Liver (tissue), 9 donors: ENCODE data around the gene NAA80. TPM values are rescaled to one million over a fixed set of nuclear protein-coding genes. Genes with fewer than 3 reads are reported as not detected.
A peak's percentile ranks its signal among the peaks of the same experiment; 100 is the strongest.

Source experiments
- DNase-seq: peaks from one replicate; pipeline ENCODE4 v3.0.0-alpha.2; 2017; ENCODE audit warnings: low spot score
- H3K27ac ChIP-seq, 2 donors: one replicate each; pipeline ENCODE4 v1.7.0; 2013; ENCODE audit warnings: inconsistent platforms in 2 of 2, low read length in 2 of 2, control low read depth in 1 of 2, low read depth in 1 of 2, mild to moderate bottlenecking in 1 of 2
- H3K27me3 ChIP-seq, 4 donors: one replicate each; pipeline versions ENCODE4 v1.6.1 to v1.7.0; 2013; ENCODE audit warnings: low read length in 3 of 4, inconsistent platforms in 1 of 4, mild to moderate bottlenecking in 1 of 4, moderate library complexity in 1 of 4; ENCODE audit not compliant: control insufficient read depth in 4 of 4, insufficient read depth in 4 of 4
- H3K36me3 ChIP-seq, 4 donors: one replicate each; pipeline versions ENCODE4 v1.6.1 to v1.7.0; 2013; ENCODE audit warnings: low read length in 3 of 4, mild to moderate bottlenecking in 3 of 4, low read depth in 1 of 4, moderate library complexity in 1 of 4; ENCODE audit not compliant: control insufficient read depth in 4 of 4, insufficient read depth in 3 of 4
- H3K4me1 ChIP-seq, 4 donors: one replicate each; pipeline versions ENCODE4 v1.6.1 to v1.7.0; 2013; ENCODE audit warnings: low read length in 3 of 4, mild to moderate bottlenecking in 3 of 4, moderate library complexity in 1 of 4; ENCODE audit not compliant: control insufficient read depth in 4 of 4, insufficient read depth in 4 of 4
- H3K4me3 ChIP-seq, 3 donors: one replicate each; pipeline versions ENCODE4 v1.6.1 to v1.7.0; 2013; ENCODE audit warnings: low read length in 3 of 3, control low read depth in 1 of 3, low read depth in 1 of 3, mild to moderate bottlenecking in 1 of 3
- H3K9ac ChIP-seq, 2 donors: one replicate each; pipeline ENCODE4 v1.7.0; 2013; ENCODE audit warnings: low read length in 2 of 2, mild to moderate bottlenecking in 2 of 2, moderate library complexity in 2 of 2, control low read depth in 1 of 2, low read depth in 1 of 2
- H3K9me3 ChIP-seq, 4 donors: one replicate each; pipeline versions ENCODE4 v1.6.1 to v1.7.0; 2013; ENCODE audit warnings: low read length in 3 of 4; ENCODE audit not compliant: control insufficient read depth in 4 of 4
- EGR1 ChIP-seq, 2 donors: IDR thresholded peaks; 2 replicates each; pipeline ENCODE4 v1.6.1; 2016 to 2018; ENCODE audit warnings: antibody characterized with exemption in 2 of 2, low read depth in 2 of 2
- FOXA1 ChIP-seq: IDR thresholded peaks from 2 replicates; pipeline ENCODE4 v1.6.1; 2016; ENCODE audit warnings: antibody characterized with exemption
- GABPA ChIP-seq, 2 donors: IDR thresholded peaks in 1 of 2; conservative IDR thresholded peaks in 1 of 2; 2 replicates each; pipeline ENCODE4 v1.6.1; 2016; ENCODE audit warnings: antibody characterized with exemption in 2 of 2, mild to moderate bottlenecking in 1 of 2, moderate library complexity in 1 of 2
- HNF4G ChIP-seq: IDR thresholded peaks from 2 replicates; pipeline ENCODE4 v1.6.1; 2016; ENCODE audit warnings: antibody characterized with exemption
- JUND ChIP-seq, 2 donors: IDR thresholded peaks; 2 replicates each; pipeline ENCODE4 v1.6.1; 2016; ENCODE audit warnings: antibody characterized with exemption in 2 of 2
- NR2F2 ChIP-seq: IDR thresholded peaks from 2 replicates; pipeline ENCODE4 v1.6.1; 2016; ENCODE audit warnings: antibody characterized with exemption
- RAD21 ChIP-seq, 2 donors: IDR thresholded peaks; 2 replicates each; pipeline ENCODE4 v1.6.1; 2016; ENCODE audit warnings: antibody characterized with exemption in 2 of 2, mild to moderate bottlenecking in 2 of 2
- SP1 ChIP-seq: IDR thresholded peaks from 2 replicates; pipeline ENCODE4 v1.6.1; 2018; ENCODE audit warnings: antibody characterized with exemption, mild to moderate bottlenecking
- YY1 ChIP-seq: IDR thresholded peaks from 2 replicates; pipeline ENCODE4 v1.6.1; 2016; ENCODE audit warnings: antibody characterized with exemption, mild to moderate bottlenecking
- WGBS: extraction: QIAGEN DNeasy Blood & Tissue Kit; methylation state at CpG from one replicate; pipeline ENCODE4 v1.1.7; 2013; 5-methylcytosine and 5-hydroxymethylcytosine counted together
- polyA plus RNA-seq, 2 donors: library from polyadenylated mRNA; stranded (reverse) in 1 of 2; unstranded in 1 of 2; fragments of 200-250 nt in 1 of 2; fragments of >200 nt in 1 of 2; fragmentation: Nextera tagmentation in 1 of 2; extraction: Ambion mirVana in 1 of 2; gene quantifications; one replicate each; pipeline versions ENCODE4 v1.2.1 to v1.2.3, GENCODE V29; 2013 to 2015
- total RNA-seq, 2 donors: library from RNA; depleted of rRNA; stranded (reverse); fragments of >200 nt; gene quantifications; one replicate each; pipeline ENCODE4 v1.2.3, GENCODE V29; 2014
- TF ChIP-seq, protein P1 (sequence below): IDR thresholded peaks from 2 replicates; pipeline ENCODE4 v1.6.1; 2016; ENCODE audit warnings: antibody characterized with exemption
- TF ChIP-seq, protein P2 (sequence below): IDR thresholded peaks from 2 replicates; pipeline ENCODE4 v1.6.1; 2016; ENCODE audit warnings: antibody characterized with exemption
- donor health status: healthy.
- donor health status: healthy.
- donor health status: healthy.
- donor health status: healthy.
- donor health status: healthy.

Gene NAA80
- total and polyA plus RNA-seq, 4 donors: 1.6 to 5.5 (median 2.0) TPM

DNA sequence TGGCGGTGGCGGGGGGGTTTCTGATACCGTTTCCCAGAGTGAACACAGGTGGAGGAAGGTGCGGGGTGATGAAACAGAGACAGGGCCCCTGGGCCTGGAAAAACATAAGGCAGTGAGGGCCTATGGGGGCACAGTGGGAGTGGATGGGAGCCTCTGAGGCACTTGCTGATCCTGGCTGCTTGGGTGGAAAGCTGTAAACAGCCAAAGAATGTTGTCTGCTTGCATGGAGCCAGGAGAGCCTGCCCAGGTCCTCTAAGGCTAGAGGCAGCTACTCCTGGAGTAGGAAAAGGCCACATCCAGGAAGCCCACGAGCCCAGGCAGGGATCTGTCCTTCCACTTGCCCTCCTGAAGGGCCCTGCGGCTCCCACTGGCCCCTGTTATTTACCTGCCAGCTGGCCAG is 33.2 kb downstream of the NAA80 start (continued):
- TF ChIP-seq, protein P1, sequence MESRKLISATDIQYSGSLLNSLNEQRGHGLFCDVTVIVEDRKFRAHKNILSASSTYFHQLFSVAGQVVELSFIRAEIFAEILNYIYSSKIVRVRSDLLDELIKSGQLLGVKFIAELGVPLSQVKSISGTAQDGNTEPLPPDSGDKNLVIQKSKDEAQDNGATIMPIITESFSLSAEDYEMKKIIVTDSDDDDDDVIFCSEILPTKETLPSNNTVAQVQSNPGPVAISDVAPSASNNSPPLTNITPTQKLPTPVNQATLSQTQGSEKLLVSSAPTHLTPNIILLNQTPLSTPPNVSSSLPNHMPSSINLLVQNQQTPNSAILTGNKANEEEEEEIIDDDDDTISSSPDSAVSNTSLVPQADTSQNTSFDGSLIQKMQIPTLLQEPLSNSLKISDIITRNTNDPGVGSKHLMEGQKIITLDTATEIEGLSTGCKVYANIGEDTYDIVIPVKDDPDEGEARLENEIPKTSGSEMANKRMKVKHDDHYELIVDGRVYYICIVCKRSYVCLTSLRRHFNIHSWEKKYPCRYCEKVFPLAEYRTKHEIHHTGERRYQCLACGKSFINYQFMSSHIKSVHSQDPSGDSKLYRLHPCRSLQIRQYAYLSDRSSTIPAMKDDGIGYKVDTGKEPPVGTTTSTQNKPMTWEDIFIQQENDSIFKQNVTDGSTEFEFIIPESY: no peak
- TF ChIP-seq HNF4G: no peak
- TF ChIP-seq JUND (IDR thresholded peaks at IDR 0.05): no peak
- no peak for TF ChIP-seq GABPA (IDR thresholded peaks at IDR 0.05 in 1 of 2, conservative IDR thresholded peaks at IDR 0.05 in 1 of 2)
- TF ChIP-seq FOXA1: no peak
- TF ChIP-seq, protein P2, sequence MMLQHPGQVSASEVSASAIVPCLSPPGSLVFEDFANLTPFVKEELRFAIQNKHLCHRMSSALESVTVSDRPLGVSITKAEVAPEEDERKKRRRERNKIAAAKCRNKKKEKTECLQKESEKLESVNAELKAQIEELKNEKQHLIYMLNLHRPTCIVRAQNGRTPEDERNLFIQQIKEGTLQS: no peak

DNA sequence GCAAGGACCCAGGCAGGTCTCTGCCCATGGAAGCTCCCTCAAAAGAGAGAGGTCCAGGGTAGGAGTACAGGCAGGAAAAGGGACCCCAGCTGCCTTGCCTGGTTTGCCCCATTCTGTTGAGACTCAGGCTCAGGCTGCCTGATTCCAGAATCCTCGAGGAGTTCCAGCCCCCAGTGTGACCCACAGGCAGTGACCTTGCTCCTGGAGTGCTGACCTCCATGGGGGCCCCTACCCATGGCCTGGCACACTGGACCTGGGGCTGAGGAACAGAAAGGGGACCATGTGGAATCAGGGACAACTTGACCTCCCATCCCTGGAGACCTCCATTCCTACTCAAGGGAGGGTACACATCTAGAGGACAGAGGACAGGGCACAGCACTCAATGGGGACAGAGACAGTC is 33.6 kb downstream of the NAA80 start:
- H3K9ac ChIP-seq: no peak overlapping the region
- peaks cover 1 to 35% (median 10%) of the 10 kb centered on the region in 4 donors for H3K4me1 ChIP-seq
- no peak overlapping the region for H3K4me3 ChIP-seq
- WGBS: 74% methylated on average over 1 of the region's 1 CpG
- no peak for DNase-seq
- H3K36me3 ChIP-seq: no peaks in the 10 kb centered on the region
- peak overlapping the region in 1 of 2 donors; percentile 43 for H3K27ac ChIP-seq
- TF ChIP-seq YY1: no peak
- no peaks in the 10 kb centered on the region for H3K9me3 ChIP-seq
- no peaks in the 10 kb centered on the region for H3K27me3 ChIP-seq

DNA sequence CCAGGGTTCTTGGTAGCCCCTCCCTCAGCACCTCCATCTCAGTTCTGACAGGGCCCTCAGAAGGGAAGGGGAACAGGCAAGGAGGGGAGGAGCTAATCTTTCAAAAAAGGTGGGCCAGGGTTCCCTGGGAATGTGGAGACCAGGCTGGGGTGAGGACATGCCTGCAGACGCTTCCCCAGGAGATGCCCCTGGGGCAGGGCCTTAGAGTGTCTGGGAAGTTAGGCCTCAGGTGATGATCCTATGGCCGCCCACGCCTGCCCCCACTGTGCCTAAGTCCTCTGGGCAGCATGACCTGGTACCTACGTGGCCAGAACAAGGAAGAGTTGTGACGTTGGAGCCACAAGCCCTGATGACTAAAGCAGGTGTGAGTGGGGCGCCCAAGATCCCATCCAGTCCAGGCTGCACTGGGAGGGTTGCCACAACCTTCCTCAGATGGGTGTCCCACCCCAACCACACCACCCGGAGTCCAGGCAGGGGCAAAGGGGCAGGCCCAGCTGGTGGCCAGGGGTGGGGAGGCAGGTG is 34.2 kb downstream of the NAA80 start:
- H3K9ac ChIP-seq: no peak overlapping the region
- no peaks in the 10 kb centered on the region for H3K9me3 ChIP-seq
- no peak for DNase-seq
- H3K4me3 ChIP-seq: no peak overlapping the region
- WGBS: 85% methylated on average over 7 of the region's 7 CpGs
- H3K27ac ChIP-seq: peak overlapping the region; percentile 32 to 43
- H3K27me3 ChIP-seq: no peaks in the 10 kb centered on the region
- no peaks in the 10 kb centered on the region for H3K36me3 ChIP-seq
- peaks cover 3 to 37% (median 10%) of the 10 kb centered on the region in 4 donors for H3K4me1 ChIP-seq
- TF ChIP-seq, protein P2: no peak
- TF ChIP-seq YY1 (no peak), RAD21 (IDR thresholded peaks at IDR 0.05) (no peak), JUND (IDR thresholded peaks at IDR 0.05) (no peak), NR2F2 (no peak), FOXA1 (no peak), EGR1 (IDR thresholded peaks at IDR 0.05; ENCODE audit: low read depth in 2 of 2) (no peak)

DNA sequence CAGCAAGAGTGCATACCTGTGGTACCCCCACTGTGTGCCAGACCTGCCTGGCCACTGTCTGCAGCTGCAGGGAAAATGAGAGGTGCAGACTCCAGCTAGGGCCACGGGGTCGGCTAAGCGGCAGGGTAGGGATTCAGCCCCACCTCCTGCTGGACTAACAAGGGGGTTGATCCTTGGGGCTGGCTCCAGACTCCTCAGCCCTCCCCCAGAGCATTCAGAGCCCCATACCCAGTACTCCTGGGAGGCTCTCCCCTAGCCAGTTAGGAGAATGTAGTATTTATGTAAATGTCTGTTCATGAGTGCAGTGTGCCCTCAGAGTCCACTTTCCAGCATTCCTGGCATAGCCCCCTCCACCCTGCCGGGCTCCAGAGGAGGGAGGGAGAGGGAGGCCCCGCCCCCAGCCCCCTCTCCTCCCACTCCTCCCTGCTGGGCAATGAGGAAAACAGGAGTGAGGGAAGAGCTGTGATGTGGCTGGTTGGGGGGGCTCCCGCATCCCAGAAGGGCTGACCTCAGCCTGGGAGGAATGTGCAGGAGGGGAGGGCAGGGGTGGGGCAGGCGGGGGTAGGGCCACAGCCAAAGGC is 34.7 kb downstream of the NAA80 start:
- TF ChIP-seq SP1: peak; percentile 31
- TF ChIP-seq, protein P1: no peak
- Histone ChIP-seq H3K36me3 (no peaks in the 10 kb centered on the region), H3K4me3 (no peak overlapping the region), H3K27ac (peak overlapping the region in 1 of 2 donors; percentile 43), H3K27me3 (no peaks in the 10 kb centered on the region), H3K9me3 (no peaks in the 10 kb centered on the region), H3K4me1 (peaks cover 5 to 42% (median 13%) of the 10 kb centered on the region in 4 donors), H3K9ac (no peak overlapping the region)
- WGBS: 63% methylated on average over 7 of the region's 7 CpGs
- no peak for DNase-seq
